ENCODE results near the gene TRIM44. TPM values are rescaled to one million over a fixed set of nuclear protein-coding genes. Genes with fewer than 3 reads are reported as not detected.
"Not testable (repeated sequence)": the region's sequence is repeated elsewhere in the genome, so short reads cannot be mapped to it uniquely, and the experiment has no call there.

TRIM44 gene
- total RNA-seq, 1 donor from 2014 or later: 22.8 TPM

- H3K27ac Mint-ChIP-seq: no peak overlapping the region
- no peaks in the 10 kb centered on the region for H3K36me3 Mint-ChIP-seq (ENCODE audit: low read depth)
- H3K4me1 Mint-ChIP-seq (ENCODE audit: low read depth): no peaks in the 10 kb centered on the region
- H3K9me3 Mint-ChIP-seq: no peaks in the 10 kb centered on the region
- H3K4me3 Mint-ChIP-seq (ENCODE audit: low read depth): no peak overlapping the region
- no peaks in the 10 kb centered on the region for H3K27me3 Mint-ChIP-seq (ENCODE audit: low read depth)
- no peak for DNase-seq (ENCODE audit: low spot score)
- intact Hi-C loops (cut with micrococcal nuclease): no loop called here
Observed at GRCh38 chr11:35763301-35763700, 100.7 kb downstream of the TRIM44 start.

GRCh38 chr11:35763765-35764164, 101.2 kb downstream of the TRIM44 start:
- no peaks in the 10 kb centered on the region for H3K9me3 Mint-ChIP-seq
- no peaks in the 10 kb centered on the region for H3K27me3 Mint-ChIP-seq (ENCODE audit: low read depth)
- H3K4me3 Mint-ChIP-seq (ENCODE audit: low read depth): no peak overlapping the region
- no peaks in the 10 kb centered on the region for H3K36me3 Mint-ChIP-seq (ENCODE audit: low read depth)
- H3K27ac Mint-ChIP-seq: no peak overlapping the region
- no peaks in the 10 kb centered on the region for H3K4me1 Mint-ChIP-seq (ENCODE audit: low read depth)
- intact Hi-C loops (cut with micrococcal nuclease): no loop called here
- DNase-seq (ENCODE audit: low spot score): no peak

- H3K4me3 Mint-ChIP-seq (ENCODE audit: low read depth): no peak overlapping the region
- no peak for DNase-seq (ENCODE audit: low spot score)
- no peaks in the 10 kb centered on the region for H3K36me3 Mint-ChIP-seq (ENCODE audit: low read depth)
- H3K27me3 Mint-ChIP-seq (ENCODE audit: low read depth): no peaks in the 10 kb centered on the region
- no peaks in the 10 kb centered on the region for H3K4me1 Mint-ChIP-seq (ENCODE audit: low read depth)
- H3K9me3 Mint-ChIP-seq: no peaks in the 10 kb centered on the region
- H3K27ac Mint-ChIP-seq: no peak overlapping the region
- intact Hi-C loops (cut with micrococcal nuclease): no loop called here
Observed at GRCh38 chr11:35764417-35764816, 101.8 kb downstream of the TRIM44 start.

- Mint-ChIP-seq H3K4me3 (ENCODE audit: low read depth) (no peak overlapping the region), H3K4me1 (ENCODE audit: low read depth) (no peaks in the 10 kb centered on the region), H3K9me3 (no peaks in the 10 kb centered on the region), H3K36me3 (ENCODE audit: low read depth) (no peaks in the 10 kb centered on the region), H3K27me3 (ENCODE audit: low read depth) (no peaks in the 10 kb centered on the region), H3K27ac (no peak overlapping the region)
- intact Hi-C loops (cut with micrococcal nuclease): no loop called here
- no peak for DNase-seq (ENCODE audit: low spot score)
Observed at GRCh38 chr11:35765211-35765610, 102.6 kb downstream of the TRIM44 start.

- DNase-seq (ENCODE audit: low spot score): no peak
Observed at GRCh38 chr11:35766651-35767050, 104.1 kb downstream of the TRIM44 start.

GRCh38 chr11:35770425-35770824, 107.8 kb downstream of the TRIM44 start:
- H3K4me3 Mint-ChIP-seq (ENCODE audit: low read depth); intact Hi-C loops (cut with micrococcal nuclease); H3K36me3 Mint-ChIP-seq (ENCODE audit: low read depth); H3K4me1 Mint-ChIP-seq (ENCODE audit: low read depth); DNase-seq (ENCODE audit: low spot score); H3K27ac Mint-ChIP-seq; H3K27me3 Mint-ChIP-seq (ENCODE audit: low read depth): not testable (repeated sequence)
- H3K9me3 Mint-ChIP-seq: peaks cover 16% of the 10 kb centered on the region

More at GRCh38 chr11:35766651-35767050, 104.1 kb downstream of the TRIM44 start:
- Mint-ChIP-seq H3K4me1 (ENCODE audit: low read depth) (no peaks in the 10 kb centered on the region), H3K27me3 (ENCODE audit: low read depth) (no peaks in the 10 kb centered on the region), H3K27ac (no peak overlapping the region), H3K36me3 (ENCODE audit: low read depth) (peaks cover 3% of the 10 kb centered on the region), H3K4me3 (ENCODE audit: low read depth) (no peak overlapping the region), H3K9me3 (peaks cover 4% of the 10 kb centered on the region)
- intact Hi-C loops (cut with micrococcal nuclease): no loop called here

GRCh38 chr11:35771722-35772121, 109.1 kb downstream of the TRIM44 start:
- Mint-ChIP-seq H3K27ac (no peak overlapping the region), H3K27me3 (ENCODE audit: low read depth) (no peaks in the 10 kb centered on the region), H3K4me3 (ENCODE audit: low read depth) (no peak overlapping the region), H3K4me1 (ENCODE audit: low read depth) (no peaks in the 10 kb centered on the region), H3K9me3 (peaks cover 25% of the 10 kb centered on the region), H3K36me3 (ENCODE audit: low read depth) (peaks cover 3% of the 10 kb centered on the region)
- intact Hi-C loops (cut with micrococcal nuclease): no loop called here
- DNase-seq (ENCODE audit: low spot score): no peak

GRCh38 chr11:35777241-35777640, 114.7 kb downstream of the TRIM44 start:
- H3K36me3 Mint-ChIP-seq (ENCODE audit: low read depth); H3K4me1 Mint-ChIP-seq (ENCODE audit: low read depth); H3K4me3 Mint-ChIP-seq (ENCODE audit: low read depth); H3K27me3 Mint-ChIP-seq (ENCODE audit: low read depth); H3K27ac Mint-ChIP-seq; DNase-seq (ENCODE audit: low spot score); intact Hi-C loops (cut with micrococcal nuclease): not testable (repeated sequence)
- peaks cover 39% of the 10 kb centered on the region for H3K9me3 Mint-ChIP-seq

GRCh38 chr11:35778943-35779342, 116.4 kb downstream of the TRIM44 start:
- H3K36me3 Mint-ChIP-seq (ENCODE audit: low read depth): not testable (repeated sequence)

GRCh38 chr11:35779409-35779808, 116.8 kb downstream of the TRIM44 start:
- intact Hi-C loops (cut with micrococcal nuclease): no loop called here
- Mint-ChIP-seq H3K27me3 (ENCODE audit: low read depth) (no peaks in the 10 kb centered on the region), H3K9me3 (peaks cover 32% of the 10 kb centered on the region), H3K27ac (no peak overlapping the region), H3K4me1 (ENCODE audit: low read depth) (peaks cover 9% of the 10 kb centered on the region), H3K4me3 (ENCODE audit: low read depth) (no peak overlapping the region), H3K36me3 (ENCODE audit: low read depth) (peaks cover 2% of the 10 kb centered on the region)
- DNase-seq (ENCODE audit: low spot score): no peak

More at GRCh38 chr11:35778943-35779342, 116.4 kb downstream of the TRIM44 start:
- intact Hi-C loops (cut with micrococcal nuclease); H3K27ac Mint-ChIP-seq; DNase-seq (ENCODE audit: low spot score); H3K4me3 Mint-ChIP-seq (ENCODE audit: low read depth); H3K4me1 Mint-ChIP-seq (ENCODE audit: low read depth); H3K27me3 Mint-ChIP-seq (ENCODE audit: low read depth): not testable (repeated sequence)
- peaks cover 35% of the 10 kb centered on the region for H3K9me3 Mint-ChIP-seq

GRCh38 chr11:35780951-35781860, 118.6 kb downstream of the TRIM44 start:
- no peak overlapping the region for H3K4me3 Mint-ChIP-seq (ENCODE audit: low read depth)
- H3K36me3 Mint-ChIP-seq (ENCODE audit: low read depth): peaks cover 2% of the 10 kb centered on the region
- H3K4me1 Mint-ChIP-seq (ENCODE audit: low read depth): peaks cover 19% of the 10 kb centered on the region
- intact Hi-C loops (cut with micrococcal nuclease): no loop called here
- no peak overlapping the region for H3K27ac Mint-ChIP-seq
- peaks cover 24% of the 10 kb centered on the region for H3K9me3 Mint-ChIP-seq
- H3K27me3 Mint-ChIP-seq (ENCODE audit: low read depth): no peaks in the 10 kb centered on the region
- DNase-seq (ENCODE audit: low spot score): no peak

GRCh38 chr11:35781861-35782470, 119.4 kb downstream of the TRIM44 start:
- intact Hi-C loops (cut with micrococcal nuclease): no loop called here
- peaks cover 2% of the 10 kb centered on the region for H3K36me3 Mint-ChIP-seq (ENCODE audit: low read depth)
- peaks cover 24% of the 10 kb centered on the region for H3K4me1 Mint-ChIP-seq (ENCODE audit: low read depth)
- H3K9me3 Mint-ChIP-seq: peaks cover 18% of the 10 kb centered on the region
- no peak overlapping the region for H3K27ac Mint-ChIP-seq
- no peak for DNase-seq (ENCODE audit: low spot score)
- H3K27me3 Mint-ChIP-seq (ENCODE audit: low read depth): no peaks in the 10 kb centered on the region
- H3K4me3 Mint-ChIP-seq (ENCODE audit: low read depth): no peak overlapping the region

- Mint-ChIP-seq H3K4me1 (ENCODE audit: low read depth) (peaks cover 24% of the 10 kb centered on the region), H3K27me3 (ENCODE audit: low read depth) (no peaks in the 10 kb centered on the region), H3K36me3 (ENCODE audit: low read depth) (peaks cover 2% of the 10 kb centered on the region), H3K4me3 (ENCODE audit: low read depth) (no peak overlapping the region), H3K9me3 (peaks cover 7% of the 10 kb centered on the region), H3K27ac (no peak overlapping the region)
- DNase-seq (ENCODE audit: low spot score): no peak
- intact Hi-C loops (cut with micrococcal nuclease): no loop called here
Observed at GRCh38 chr11:35783809-35784208, 121.2 kb downstream of the TRIM44 start.

All from activated T-helper 2 cell treated with anti-CD3 and anti-CD28 coated beads, Interferon-gamma antibody, Interleukin-2, Interleukin-4, amounts not matched to agents 10 μg/mL and 5 μg/mL and 100 μg/mL, durations not matched to agents 14 hours and 24 hours and 36 hours (primary cell).